HepG2 (cell line): ENCODE results near the gene PIEZO2. TPM values are rescaled to one million over a fixed set of nuclear protein-coding genes. Genes with fewer than 3 reads are reported as not detected.

Source experiments
- FOXJ3 ChIP-seq: sonication (generic); formaldehyde crosslinking; IDR thresholded peaks from 2 replicates; pipeline ENCODE4 v1.4.0; 2020; ENCODE audit warnings: missing genetic modification reagents, mild to moderate bottlenecking, borderline replicate concordance
- NFYC ChIP-seq: IDR thresholded peaks from 2 replicates; pipeline ENCODE4 v1.6.1; 2016; ENCODE audit warnings: missing genetic modification reagents, missing compliant biosample characterization
- NONO ChIP-seq, 2 experiments: fragments of 450-650 bp in 1 of 2; sonication (generic) in 1 of 2; formaldehyde crosslinking in 1 of 2; IDR thresholded peaks in 1 of 2; conservative IDR thresholded peaks in 1 of 2; 2 replicates each; pipeline versions ENCODE4 v1.6.1 to v1.8.0; 2017 to 2022; ENCODE audit warnings: mild to moderate bottlenecking in 1 of 2, missing genetic modification reagents in 1 of 2, moderate library complexity in 1 of 2
- PHB2 ChIP-seq: fragments of 450-650 bp; IDR thresholded peaks from 2 replicates; pipeline ENCODE4 v1.6.1; 2018; ENCODE audit not compliant: partially characterized antibody
- SRSF9 ChIP-seq: fragments of 200-400 bp; formaldehyde crosslinking; IDR thresholded peaks from 2 replicates; pipeline ENCODE4 v1.6.1; 2018; ENCODE audit warnings: borderline replicate concordance, mild to moderate bottlenecking, low read depth, low read length; ENCODE audit not compliant: insufficient read depth, poor library complexity, severe bottlenecking
- TEAD2 ChIP-seq: sonication (generic); formaldehyde crosslinking; IDR thresholded peaks from 2 replicates; pipeline ENCODE4 v1.9.0; 2021; ENCODE audit warnings: missing genetic modification reagents
- ZNF431 ChIP-seq: sonication (generic); formaldehyde crosslinking; IDR thresholded peaks from 2 replicates; pipeline ENCODE4 v1.9.0; 2022; ENCODE audit warnings: missing genetic modification reagents, low read depth, mild to moderate bottlenecking, borderline replicate concordance
- ZNF629 ChIP-seq: sonication (generic); formaldehyde crosslinking; conservative IDR thresholded peaks from 2 replicates; pipeline ENCODE4 v1.5.0; 2020; ENCODE audit warnings: missing genetic modification reagents
- ZNF644 ChIP-seq: IDR thresholded peaks from 2 replicates; pipeline ENCODE4 v1.6.1; 2016; ENCODE audit warnings: low read depth
- ZSCAN31 ChIP-seq: sonication (generic); formaldehyde crosslinking; IDR thresholded peaks from 2 replicates; pipeline ENCODE4 v1.5.0; 2020; ENCODE audit warnings: low read depth, mild to moderate bottlenecking, missing genetic modification reagents
- polyA plus RNA-seq, 8 experiments: library from polyadenylated mRNA; depleted of rRNA in 3 of 8; stranded (reverse) in 7 of 8; unstranded in 1 of 8; fragments of >200 nt; fragmentation: Illumina TruSeq in 4 of 8; extraction: Trizol in 4 of 8; gene quantifications; 2 replicates each; pipeline versions ENCODE4 v1.2.1 to v1.2.3, GENCODE V29; 2011 to 2016; ENCODE audit warnings: low read depth in 4 of 8, missing spikeins in 1 of 8, mixed read lengths in 1 of 8; ENCODE audit not compliant: insufficient read depth in 1 of 8
- total RNA-seq, 5 experiments: library from RNA; depleted of rRNA; stranded (reverse); fragments of >200 nt; fragmentation: Illumina TruSeq; extraction: Trizol; gene quantifications; 2 replicates each; pipeline ENCODE4 v1.2.3, GENCODE V29; 2016; ENCODE audit warnings: low read depth in 1 of 5
- TF ChIP-seq, protein P1 (sequence below), 2 experiments: sonication (generic) in 1 of 2; formaldehyde crosslinking in 1 of 2; IDR thresholded peaks; 2 replicates each; pipeline versions ENCODE4 v1.6.1 to v1.9.0; 2014 to 2022; ENCODE audit warnings: antibody characterized with exemption in 1 of 2, borderline replicate concordance in 1 of 2, inconsistent platforms in 1 of 2, low read depth in 1 of 2, missing genetic modification reagents in 1 of 2
- TF ChIP-seq, protein P2 (sequence below): sonication (generic); formaldehyde crosslinking; IDR thresholded peaks from 2 replicates; pipeline ENCODE4 v1.8.0; 2022; ENCODE audit warnings: missing genetic modification reagents, mild to moderate bottlenecking, borderline replicate concordance
- TF ChIP-seq, protein P3 (sequence below): sonication (generic); formaldehyde crosslinking; IDR thresholded peaks from 2 replicates; pipeline ENCODE4 v1.4.0; 2020; ENCODE audit warnings: missing genetic modification reagents; ENCODE audit errors: not compliant biosample characterization
- TF ChIP-seq, protein P4 (sequence below): sonication (generic); formaldehyde crosslinking; IDR thresholded peaks from 2 replicates; pipeline ENCODE4 v1.9.0; 2021; ENCODE audit warnings: missing genetic modification reagents, borderline replicate concordance
- TF ChIP-seq, protein P5 (sequence below): sonication (generic); formaldehyde crosslinking; IDR thresholded peaks from 2 replicates; pipeline ENCODE4 v1.4.0; 2020; ENCODE audit warnings: mild to moderate bottlenecking, low read depth, missing genetic modification reagents

Gene PIEZO2
- total and polyA plus RNA-seq, 2 of the 13 experiments (the other 11 are each of a cell fraction or from before 2014, with no cell fraction given) = 15.2 to 27.2 TPM

DNA sequence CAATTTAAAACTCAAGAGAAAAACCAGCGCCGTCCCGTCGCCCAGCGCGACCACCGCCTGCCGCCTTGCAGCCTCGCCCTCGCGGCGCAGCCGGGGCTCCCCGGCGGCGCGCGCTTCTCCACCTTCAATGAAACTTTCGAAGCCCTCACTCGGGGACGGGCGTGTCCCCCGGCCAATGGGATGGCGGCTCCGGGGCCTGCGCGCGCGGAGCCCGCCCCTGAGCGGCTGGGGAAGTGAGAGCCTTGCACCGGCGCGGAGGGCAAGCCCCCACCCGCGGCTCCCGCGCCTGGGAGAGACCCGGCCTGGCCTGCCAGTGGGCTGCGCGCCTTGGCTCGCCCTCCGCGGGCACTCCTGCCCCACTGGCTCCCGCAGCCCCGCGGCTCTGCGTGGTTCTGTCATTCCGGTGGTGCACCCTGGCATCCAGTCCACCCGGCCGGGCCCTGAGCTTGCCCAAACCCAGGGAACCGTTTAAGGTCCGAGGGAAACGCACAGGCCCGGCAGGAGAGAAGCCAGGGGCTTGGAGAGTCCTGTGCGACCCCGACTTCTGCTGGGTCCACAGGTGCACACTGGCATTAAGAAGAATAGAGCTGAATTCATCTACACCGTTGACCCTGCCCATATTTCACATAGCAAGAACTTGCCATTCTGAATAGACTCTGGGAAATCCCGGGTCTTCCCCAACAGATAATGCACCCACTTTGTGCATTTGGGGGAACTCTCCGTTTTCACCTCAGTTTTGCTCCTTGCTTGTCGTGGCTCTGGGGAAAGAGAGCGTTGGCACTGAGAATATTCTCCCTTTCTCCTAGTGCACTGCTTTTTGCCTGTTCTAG, at the start of gene PIEZO2 (continued):
- TF ChIP-seq, protein P1, sequence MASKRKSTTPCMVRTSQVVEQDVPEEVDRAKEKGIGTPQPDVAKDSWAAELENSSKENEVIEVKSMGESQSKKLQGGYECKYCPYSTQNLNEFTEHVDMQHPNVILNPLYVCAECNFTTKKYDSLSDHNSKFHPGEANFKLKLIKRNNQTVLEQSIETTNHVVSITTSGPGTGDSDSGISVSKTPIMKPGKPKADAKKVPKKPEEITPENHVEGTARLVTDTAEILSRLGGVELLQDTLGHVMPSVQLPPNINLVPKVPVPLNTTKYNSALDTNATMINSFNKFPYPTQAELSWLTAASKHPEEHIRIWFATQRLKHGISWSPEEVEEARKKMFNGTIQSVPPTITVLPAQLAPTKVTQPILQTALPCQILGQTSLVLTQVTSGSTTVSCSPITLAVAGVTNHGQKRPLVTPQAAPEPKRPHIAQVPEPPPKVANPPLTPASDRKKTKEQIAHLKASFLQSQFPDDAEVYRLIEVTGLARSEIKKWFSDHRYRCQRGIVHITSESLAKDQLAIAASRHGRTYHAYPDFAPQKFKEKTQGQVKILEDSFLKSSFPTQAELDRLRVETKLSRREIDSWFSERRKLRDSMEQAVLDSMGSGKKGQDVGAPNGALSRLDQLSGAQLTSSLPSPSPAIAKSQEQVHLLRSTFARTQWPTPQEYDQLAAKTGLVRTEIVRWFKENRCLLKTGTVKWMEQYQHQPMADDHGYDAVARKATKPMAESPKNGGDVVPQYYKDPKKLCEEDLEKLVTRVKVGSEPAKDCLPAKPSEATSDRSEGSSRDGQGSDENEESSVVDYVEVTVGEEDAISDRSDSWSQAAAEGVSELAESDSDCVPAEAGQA (IDR thresholded peaks at IDR 0.05; ENCODE audit: low read depth) = no peak
- TF ChIP-seq, protein P1 (CRISPR knock-in tag; IDR thresholded peaks at IDR 0.05; ENCODE audit: borderline replicate concordance) = peak; percentile 96; the same call in 1 of the 2 replicates
- TF ChIP-seq TEAD2 (CRISPR knock-in tag) (peak; percentile 86), SRSF9 (no peak), ZNF644 (no peak), ZSCAN31 (CRISPR knock-in tag) (no peak), FOXJ3 (no peak), PHB2 (no peak), ZNF629 (CRISPR knock-in tag) (peak; percentile 38; the same call in 1 of the 2 replicates), ZNF431 (CRISPR knock-in tag) (0 out of 2 replicates have a peak, but pooled peaks have one; percentile 72), NFYC (CRISPR knock-in tag) (peak; percentile 82), NONO (IDR thresholded peaks at IDR 0.05) (no peak), NONO (CRISPR knock-in tag; conservative IDR thresholded peaks at IDR 0.05) (0 out of 2 replicates have a peak, but pooled peaks have one; percentile 43)
- TF ChIP-seq, protein P2, sequence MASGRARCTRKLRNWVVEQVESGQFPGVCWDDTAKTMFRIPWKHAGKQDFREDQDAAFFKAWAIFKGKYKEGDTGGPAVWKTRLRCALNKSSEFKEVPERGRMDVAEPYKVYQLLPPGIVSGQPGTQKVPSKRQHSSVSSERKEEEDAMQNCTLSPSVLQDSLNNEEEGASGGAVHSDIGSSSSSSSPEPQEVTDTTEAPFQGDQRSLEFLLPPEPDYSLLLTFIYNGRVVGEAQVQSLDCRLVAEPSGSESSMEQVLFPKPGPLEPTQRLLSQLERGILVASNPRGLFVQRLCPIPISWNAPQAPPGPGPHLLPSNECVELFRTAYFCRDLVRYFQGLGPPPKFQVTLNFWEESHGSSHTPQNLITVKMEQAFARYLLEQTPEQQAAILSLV = peak; percentile 78; the same call in 1 of the 2 replicates
- TF ChIP-seq, protein P3, sequence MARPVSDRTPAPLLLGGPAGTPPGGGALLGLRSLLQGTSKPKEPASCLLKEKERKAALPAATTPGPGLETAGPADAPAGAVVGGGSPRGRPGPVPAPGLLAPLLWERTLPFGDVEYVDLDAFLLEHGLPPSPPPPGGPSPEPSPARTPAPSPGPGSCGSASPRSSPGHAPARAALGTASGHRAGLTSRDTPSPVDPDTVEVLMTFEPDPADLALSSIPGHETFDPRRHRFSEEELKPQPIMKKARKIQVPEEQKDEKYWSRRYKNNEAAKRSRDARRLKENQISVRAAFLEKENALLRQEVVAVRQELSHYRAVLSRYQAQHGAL (CRISPR knock-in tag) = no peak
- TF ChIP-seq, protein P4, sequence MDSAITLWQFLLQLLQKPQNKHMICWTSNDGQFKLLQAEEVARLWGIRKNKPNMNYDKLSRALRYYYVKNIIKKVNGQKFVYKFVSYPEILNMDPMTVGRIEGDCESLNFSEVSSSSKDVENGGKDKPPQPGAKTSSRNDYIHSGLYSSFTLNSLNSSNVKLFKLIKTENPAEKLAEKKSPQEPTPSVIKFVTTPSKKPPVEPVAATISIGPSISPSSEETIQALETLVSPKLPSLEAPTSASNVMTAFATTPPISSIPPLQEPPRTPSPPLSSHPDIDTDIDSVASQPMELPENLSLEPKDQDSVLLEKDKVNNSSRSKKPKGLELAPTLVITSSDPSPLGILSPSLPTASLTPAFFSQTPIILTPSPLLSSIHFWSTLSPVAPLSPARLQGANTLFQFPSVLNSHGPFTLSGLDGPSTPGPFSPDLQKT = no peak
- TF ChIP-seq, protein P5, sequence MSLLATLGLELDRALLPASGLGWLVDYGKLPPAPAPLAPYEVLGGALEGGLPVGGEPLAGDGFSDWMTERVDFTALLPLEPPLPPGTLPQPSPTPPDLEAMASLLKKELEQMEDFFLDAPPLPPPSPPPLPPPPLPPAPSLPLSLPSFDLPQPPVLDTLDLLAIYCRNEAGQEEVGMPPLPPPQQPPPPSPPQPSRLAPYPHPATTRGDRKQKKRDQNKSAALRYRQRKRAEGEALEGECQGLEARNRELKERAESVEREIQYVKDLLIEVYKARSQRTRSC (CRISPR knock-in tag) = no peak
